PC-3 (cell line): ENCODE data around the gene LDLRAP1. TPM values are rescaled to one million over a fixed set of nuclear protein-coding genes. Genes with fewer than 3 reads are reported as not detected.
A peak's percentile ranks its signal among the peaks of the same experiment; 100 is the strongest.

Experiments used
- ATAC-seq: fragments of 200-7000 bp; cut with Tn5 transposase; 2 replicates; pipeline ENCODE4 v1.9.1; 2020; ENCODE audit warnings: mild to moderate bottlenecking, moderate library complexity
- BruUV-seq: library from RNA; stranded (reverse); fragments of 400-500 nt; replicated peaks from 2 replicates; lab custom pipeline; 2021; lab: Mats Ljungman, UMichigan
- CTCF ChIA-PET: fragments of 300-600 bp; sonication (Branson Sonifier 250); formaldehyde crosslinking; loops from one replicate; lab custom pipeline; 2022; ENCODE audit warnings: antibody characterized with exemption; lab: Charles Lee
- POLR2A ChIA-PET: fragments of 300-600 bp; sonication (Branson Sonifier 250); formaldehyde crosslinking; loops from one replicate; lab custom pipeline; 2022; ENCODE audit warnings: antibody characterized with exemption; ENCODE audit not compliant: unreplicated experiment; lab: Charles Lee
- DNase-seq: peaks from one replicate; pipeline ENCODE4 v3.0.0-alpha.2; 2015
- H2AFZ ChIP-seq: fragments of 300-600 bp; sonication (generic); 2 replicates; pipeline ENCODE4 v1.6.0; 2016; ENCODE audit warnings: antibody characterized with exemption, low read length
- H3F3A ChIP-seq: fragments of 300-600 bp; sonication (generic); one replicate; pipeline ENCODE4 v1.6.0; 2017; ENCODE audit warnings: antibody characterized with exemption, low read length, control low read depth, mild to moderate bottlenecking; ENCODE audit not compliant: unreplicated experiment
- H3K27ac ChIP-seq: fragments of 300-600 bp; sonication (generic); 2 replicates; pipeline ENCODE4 v1.5.1; 2016; ENCODE audit warnings: mild to moderate bottlenecking, low read length
- H3K27me3 ChIP-seq: fragments of 300-600 bp; sonication (generic); 2 replicates; pipeline ENCODE4 v1.6.1; 2016; ENCODE audit warnings: low read length, mixed read lengths
- H3K36me3 ChIP-seq: fragments of 300-600 bp; sonication (generic); 2 replicates; pipeline ENCODE4 v1.6.1; 2016; ENCODE audit warnings: low read depth, mixed run types, low read length, mixed read lengths
- H3K4me1 ChIP-seq: fragments of 300-600 bp; sonication (generic); 2 replicates; pipeline ENCODE4 v1.5.1; 2016; ENCODE audit warnings: low read length; ENCODE audit not compliant: insufficient read depth
- H3K4me2 ChIP-seq: fragments of 300-600 bp; sonication (generic); 2 replicates; pipeline ENCODE4 v1.6.0; 2016; ENCODE audit warnings: low read length
- H3K4me3 ChIP-seq: fragments of 300-600 bp; sonication (generic); 2 replicates; pipeline ENCODE4 v1.5.1; 2016; ENCODE audit warnings: mild to moderate bottlenecking, low read length, mixed read lengths
- H3K79me2 ChIP-seq: fragments of 300-600 bp; sonication (generic); 2 replicates; pipeline ENCODE4 v1.6.1; 2017; ENCODE audit warnings: low read length, mixed read lengths
- H3K9ac ChIP-seq: fragments of 300-600 bp; sonication (generic); 2 replicates; pipeline ENCODE4 v1.6.0; 2016; ENCODE audit warnings: mild to moderate bottlenecking, low read length
- H3K9me2 ChIP-seq: fragments of 300-600 bp; sonication (generic); replicated peaks from 2 replicates; pipeline ENCODE4 v1.6.1; 2016; ENCODE audit warnings: mixed run types, low read length, mixed read lengths
- H3K9me3 ChIP-seq: fragments of 300-600 bp; sonication (generic); 2 replicates; pipeline ENCODE4 v1.6.1; 2016; ENCODE audit warnings: low read length, mixed read lengths
- H4K20me1 ChIP-seq: fragments of 300-600 bp; sonication (generic); 2 replicates; pipeline ENCODE4 v1.6.1; 2016; ENCODE audit warnings: low read length, mixed read lengths
- EZH2 ChIP-seq: fragments of 300-600 bp; sonication (generic); IDR thresholded peaks from one replicate; pipeline ENCODE4 v1.6.1; 2017; ENCODE audit warnings: antibody characterized with exemption, mild to moderate bottlenecking, low read length; ENCODE audit not compliant: unreplicated experiment
- EZH2phosphoT487 ChIP-seq: fragments of 300-600 bp; sonication (generic); IDR thresholded peaks from 2 replicates; pipeline ENCODE4 v1.6.1; 2018; ENCODE audit warnings: mild to moderate bottlenecking, antibody characterized with exemption, low read length, borderline replicate concordance
- intact Hi-C: fragments of 100-400 bp; cut with micrococcal nuclease; formaldehyde crosslinking; loops from 2 replicates; pipeline ENCODE4 v1.9.0; 2023
- total RNA-seq: library from RNA; depleted of rRNA; stranded (reverse); fragments of >200 nt; gene quantifications from 2 replicates; pipeline ENCODE4 v1.2.3, GENCODE V29; 2014
- TF ChIP-seq, protein P1 (sequence below): fragments of 300-600 bp; sonication (generic); conservative IDR thresholded peaks from 2 replicates; pipeline ENCODE4 v1.5.1; 2017; ENCODE audit warnings: antibody characterized with exemption, low read depth, mild to moderate bottlenecking, low read length

Gene LDLRAP1
- total RNA-seq, 1 experiment from 2014 or later, result 26.5 TPM

DNA sequence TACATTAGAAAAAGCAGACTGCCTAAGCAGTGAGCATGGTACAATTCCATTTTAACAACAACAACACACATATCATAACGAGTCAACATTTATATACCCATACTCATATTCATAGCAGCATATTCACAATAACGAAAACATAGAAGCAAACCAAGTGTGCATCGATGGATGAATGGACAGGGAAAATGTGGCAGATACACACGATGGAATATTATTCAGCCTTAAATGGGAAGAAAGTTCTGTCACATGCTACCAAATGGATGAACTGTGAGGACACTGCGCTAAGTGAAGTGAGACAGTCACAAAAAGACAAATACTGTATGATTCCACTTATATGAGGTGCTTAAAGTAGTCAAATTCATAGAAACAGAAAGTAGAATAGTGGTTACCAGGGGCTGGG is 63.7 kb downstream of the LDLRAP1 start:
- Histone ChIP-seq H3K27ac (no peak overlapping the region), H3F3A (no peaks in the 10 kb centered on the region), H3K79me2 (no peaks in the 10 kb centered on the region), H4K20me1 (no peaks in the 10 kb centered on the region), H3K4me2 (no peak overlapping the region), H3K4me1 (peaks cover 6% of the 10 kb centered on the region; the same call in 1 of the 2 replicates), H2AFZ (no peak overlapping the region), H3K36me3 (no peaks in the 10 kb centered on the region), H3K9ac (no peak overlapping the region), H3K9me3 (no peaks in the 10 kb centered on the region), H3K9me2 (no peaks in the 10 kb centered on the region), H3K27me3 (peaks cover 3% of the 10 kb centered on the region; the same call in 1 of the 2 replicates), H3K4me3 (no peak overlapping the region)
- POLR2A ChIA-PET, result no interaction called here
- intact Hi-C loops, result no loop called here
- no peak for DNase-seq
- no TSS peak for BruUV-seq
- CTCF ChIA-PET, result no interaction called here
- no peak for ATAC-seq
- TF ChIP-seq EZH2, result no peak
- TF ChIP-seq EZH2phosphoT487, result no peak

DNA sequence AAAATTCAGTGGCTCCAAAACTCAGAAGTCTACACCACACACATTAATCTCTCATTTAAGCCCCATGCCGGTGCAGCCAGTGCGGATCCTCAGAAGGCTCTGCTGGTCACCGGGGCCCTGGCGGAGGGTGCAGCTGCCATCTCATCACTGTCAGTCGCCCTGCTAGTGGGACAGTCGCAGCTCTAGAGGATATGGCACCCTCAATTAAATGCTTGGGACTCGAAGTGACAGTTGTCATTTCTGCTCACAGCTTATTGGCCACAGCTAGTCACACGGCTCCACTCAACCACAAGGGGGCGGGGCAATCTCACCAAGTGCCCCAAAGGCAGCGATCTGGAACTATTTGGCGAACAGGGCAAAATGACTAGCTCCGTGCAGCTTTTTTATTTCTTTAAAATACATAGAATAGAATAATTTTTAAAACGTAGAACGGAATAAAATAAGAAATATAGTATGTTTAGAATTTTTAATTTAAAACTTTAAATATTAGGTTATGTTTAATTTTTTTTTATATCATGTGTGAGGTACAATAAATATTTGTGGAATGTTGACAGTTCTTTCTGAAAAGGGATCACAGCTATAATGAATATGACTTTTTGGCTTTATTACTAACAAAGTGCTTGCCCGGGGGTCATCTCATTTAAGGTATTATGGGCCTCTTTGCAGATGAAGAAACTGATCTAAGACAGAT is 65.2 kb downstream of the LDLRAP1 start:
- no peaks in the 10 kb centered on the region for H3K9me2 ChIP-seq
- TF ChIP-seq EZH2 (no peak), EZH2phosphoT487 (no peak)
- TF ChIP-seq, protein P1, sequence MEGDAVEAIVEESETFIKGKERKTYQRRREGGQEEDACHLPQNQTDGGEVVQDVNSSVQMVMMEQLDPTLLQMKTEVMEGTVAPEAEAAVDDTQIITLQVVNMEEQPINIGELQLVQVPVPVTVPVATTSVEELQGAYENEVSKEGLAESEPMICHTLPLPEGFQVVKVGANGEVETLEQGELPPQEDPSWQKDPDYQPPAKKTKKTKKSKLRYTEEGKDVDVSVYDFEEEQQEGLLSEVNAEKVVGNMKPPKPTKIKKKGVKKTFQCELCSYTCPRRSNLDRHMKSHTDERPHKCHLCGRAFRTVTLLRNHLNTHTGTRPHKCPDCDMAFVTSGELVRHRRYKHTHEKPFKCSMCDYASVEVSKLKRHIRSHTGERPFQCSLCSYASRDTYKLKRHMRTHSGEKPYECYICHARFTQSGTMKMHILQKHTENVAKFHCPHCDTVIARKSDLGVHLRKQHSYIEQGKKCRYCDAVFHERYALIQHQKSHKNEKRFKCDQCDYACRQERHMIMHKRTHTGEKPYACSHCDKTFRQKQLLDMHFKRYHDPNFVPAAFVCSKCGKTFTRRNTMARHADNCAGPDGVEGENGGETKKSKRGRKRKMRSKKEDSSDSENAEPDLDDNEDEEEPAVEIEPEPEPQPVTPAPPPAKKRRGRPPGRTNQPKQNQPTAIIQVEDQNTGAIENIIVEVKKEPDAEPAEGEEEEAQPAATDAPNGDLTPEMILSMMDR, result peak; percentile 58
- peaks cover 3% of the 10 kb centered on the region; the same call in 1 of the 2 replicates for H3K27me3 ChIP-seq
- intact Hi-C loops, result loop anchor here (2.0 kb wide), 1 partner anchor 136 kb away; no protein-coding TSS in a partner anchor
- H3K9ac ChIP-seq, result no peak overlapping the region
- no TSS peak for BruUV-seq
- no peak overlapping the region for H3K27ac ChIP-seq
- H3K79me2 ChIP-seq, result no peaks in the 10 kb centered on the region
- H2AFZ ChIP-seq, result peak overlapping the region; percentile 92
- peak overlapping the region; percentile 96 for H3K4me2 ChIP-seq
- POLR2A ChIA-PET, result interaction anchor here (0.6 to 0.7 kb wide), 2 partner anchors 105 to 154 kb away, joined by 3 read pairs; no protein-coding TSS in a partner anchor
- no peaks in the 10 kb centered on the region for H3F3A ChIP-seq
- H3K36me3 ChIP-seq, result no peaks in the 10 kb centered on the region
- peak overlapping the region; percentile 66 for H3K4me3 ChIP-seq
- H4K20me1 ChIP-seq, result no peaks in the 10 kb centered on the region
- CTCF ChIA-PET, result interaction anchor here (0.5 to 1.7 kb wide), 13 partner anchors 10 to 228 kb away, joined by 3 to 6 read pairs (median 3); no protein-coding TSS in a partner anchor
- peaks cover 6% of the 10 kb centered on the region; the same call in 1 of the 2 replicates for H3K4me1 ChIP-seq
- peak; percentile 94 for ATAC-seq
- no peaks in the 10 kb centered on the region for H3K9me3 ChIP-seq
- DNase-seq, result peak; percentile 75

DNA sequence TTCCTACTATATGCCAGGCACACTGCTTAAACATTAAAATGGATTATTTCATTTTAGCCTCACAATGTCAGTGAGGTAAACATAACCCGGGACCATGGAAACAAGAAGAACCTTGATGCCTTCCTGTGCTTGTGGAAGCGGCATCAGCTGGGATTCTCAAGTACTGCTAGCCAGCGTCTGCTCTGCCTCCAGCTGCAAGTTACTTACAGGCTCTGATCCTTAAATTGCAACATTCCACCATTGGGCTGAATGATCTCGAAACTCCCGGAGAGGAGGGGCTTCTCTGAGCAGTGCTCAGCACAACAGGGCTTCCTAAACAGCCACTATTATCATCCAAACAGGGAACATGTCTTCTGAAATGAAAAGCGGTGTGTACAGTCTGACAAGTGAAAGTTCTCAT is 66.5 kb downstream of the LDLRAP1 start:
- ChIA-PET CTCF (no interaction called here), POLR2A (interaction anchor here (0.6 kb wide), 1 partner anchor 148 kb away, joined by 4 read pairs; no protein-coding TSS in a partner anchor)

More for the DNA sequence above, 66.5 kb downstream of the LDLRAP1 start:
- Histone ChIP-seq H3K4me3 (no peak overlapping the region), H3K79me2 (no peaks in the 10 kb centered on the region), H3K36me3 (no peaks in the 10 kb centered on the region), H3F3A (no peaks in the 10 kb centered on the region), H3K27me3 (peaks cover 3% of the 10 kb centered on the region; the same call in 1 of the 2 replicates), H3K9ac (no peak overlapping the region), H3K9me2 (no peaks in the 10 kb centered on the region), H3K9me3 (no peaks in the 10 kb centered on the region), H3K4me2 (no peak overlapping the region), H3K27ac (no peak overlapping the region), H3K4me1 (peaks cover 8% of the 10 kb centered on the region), H4K20me1 (no peaks in the 10 kb centered on the region), H2AFZ (no peak overlapping the region)
- DNase-seq (no peak), ATAC-seq (no peak)
- no TSS peak for BruUV-seq
- TF ChIP-seq, protein P1, result no peak
- intact Hi-C loops, result loop anchor here (2.0 kb wide), 1 partner anchor 135 kb away; no protein-coding TSS in a partner anchor
